HepG2 (cell line): Measurements from ENCODE around the gene CHST6. TPM values are rescaled to one million over a fixed set of nuclear protein-coding genes. Genes with fewer than 3 reads are reported as not detected.
A peak's percentile ranks its signal among the peaks of the same experiment; 100 is the strongest.

ENCODE experiments used
- AGO2 ChIP-seq: fragments of 200-400 bp; formaldehyde crosslinking; optimal IDR thresholded peaks from 2 replicates; pipeline ENCODE3; 2017; ENCODE audit warnings: mild to moderate bottlenecking, low read depth, low read length, moderate library complexity
- BRCA1 ChIP-seq: sonication (generic); formaldehyde crosslinking; IDR thresholded peaks from 2 replicates; pipeline ENCODE4 v1.4.0; 2020; ENCODE audit warnings: missing genetic modification reagents
- DBP ChIP-seq: sonication (generic); formaldehyde crosslinking; IDR thresholded peaks from 2 replicates; pipeline ENCODE4 v1.4.0; 2020; ENCODE audit warnings: missing genetic modification reagents; ENCODE audit errors: not compliant biosample characterization
- EEA1 ChIP-seq: sonication (generic); formaldehyde crosslinking; IDR thresholded peaks from 2 replicates; pipeline ENCODE4 v1.5.1; 2020; ENCODE audit warnings: mild to moderate bottlenecking, missing genetic modification reagents, borderline replicate concordance
- ERF ChIP-seq: IDR thresholded peaks from 2 replicates; pipeline ENCODE4 v1.6.1; 2018; ENCODE audit warnings: missing biosample characterization, missing genetic modification reagents
- GTF2F1 ChIP-seq: fragments of 150-350 bp; IDR thresholded peaks from 2 replicates; pipeline ENCODE4 v1.6.1; 2014; ENCODE audit warnings: low read length
- HNF1B ChIP-seq: sonication (generic); formaldehyde crosslinking; IDR thresholded peaks from 2 replicates; pipeline ENCODE4 v1.5.1; 2020; ENCODE audit warnings: mild to moderate bottlenecking, moderate library complexity, missing genetic modification reagents
- KLF12 ChIP-seq: sonication (generic); formaldehyde crosslinking; IDR thresholded peaks from 2 replicates; pipeline ENCODE4 v1.4.0; 2020; ENCODE audit warnings: missing genetic modification reagents, borderline replicate concordance
- MTA1 ChIP-seq: sonication (generic); formaldehyde crosslinking; IDR thresholded peaks from 2 replicates; pipeline ENCODE4 v1.4.0; 2020; ENCODE audit warnings: missing genetic modification reagents, mild to moderate bottlenecking, borderline replicate concordance
- RBM39 ChIP-seq: fragments of 200-400 bp; formaldehyde crosslinking; IDR thresholded peaks from one replicate; pipeline ENCODE4 v1.6.1; 2018; ENCODE audit warnings: antibody characterized with exemption, mild to moderate bottlenecking, low read depth, low read length; ENCODE audit not compliant: poor library complexity, severe bottlenecking
- SNAPC5 ChIP-seq: sonication (generic); formaldehyde crosslinking; IDR thresholded peaks from 2 replicates; pipeline ENCODE4 v1.8.1; 2023; ENCODE audit warnings: mild to moderate bottlenecking, missing genetic modification reagents, borderline replicate concordance
- SRSF1 ChIP-seq: fragments of 200-400 bp; formaldehyde crosslinking; optimal IDR thresholded peaks from 2 replicates; pipeline ENCODE3; 2017; ENCODE audit warnings: mild to moderate bottlenecking, low read depth, low read length, moderate library complexity
- TERF1 ChIP-seq: sonication (generic); formaldehyde crosslinking; IDR thresholded peaks from 2 replicates; pipeline ENCODE4 v1.8.0; 2022; ENCODE audit warnings: mild to moderate bottlenecking, missing genetic modification reagents, moderate library complexity
- THAP11 ChIP-seq: IDR thresholded peaks from 2 replicates; pipeline ENCODE4 v1.6.1; 2016; ENCODE audit warnings: missing biosample characterization, missing genetic modification reagents
- ZFP62 ChIP-seq: sonication (generic); formaldehyde crosslinking; IDR thresholded peaks from 2 replicates; pipeline ENCODE4 v1.4.0; 2020; ENCODE audit warnings: missing genetic modification reagents
- ZNF101 ChIP-seq: sonication (generic); formaldehyde crosslinking; IDR thresholded peaks from 2 replicates; pipeline ENCODE4 v1.4.0; 2020; ENCODE audit warnings: mild to moderate bottlenecking, low read depth, missing genetic modification reagents, borderline replicate concordance
- ZNF18 ChIP-seq: sonication (generic); formaldehyde crosslinking; IDR thresholded peaks from 2 replicates; pipeline ENCODE4 v1.8.0; 2022; ENCODE audit warnings: mild to moderate bottlenecking, missing genetic modification reagents; ENCODE audit not compliant: insufficient replicate concordance
- ZNF501 ChIP-seq: sonication (generic); formaldehyde crosslinking; IDR thresholded peaks from 2 replicates; pipeline ENCODE4 v1.5.1; 2020; ENCODE audit warnings: mild to moderate bottlenecking, moderate library complexity, missing genetic modification reagents
- ZNF510 ChIP-seq: sonication (generic); formaldehyde crosslinking; IDR thresholded peaks from 2 replicates; pipeline ENCODE4 v1.4.0; 2020; ENCODE audit warnings: low read depth, mild to moderate bottlenecking, missing genetic modification reagents
- ZNF543 ChIP-seq: sonication (generic); formaldehyde crosslinking; IDR thresholded peaks from 2 replicates; pipeline ENCODE4 v1.4.0; 2020; ENCODE audit warnings: mild to moderate bottlenecking, missing genetic modification reagents
- ZNF839 ChIP-seq: sonication (generic); formaldehyde crosslinking; IDR thresholded peaks from 2 replicates; pipeline ENCODE4 v1.4.0; 2020; ENCODE audit warnings: missing genetic modification reagents, mild to moderate bottlenecking, borderline replicate concordance
- ZNF883 ChIP-seq: sonication (generic); formaldehyde crosslinking; IDR thresholded peaks from 2 replicates; pipeline ENCODE4 v1.5.1; 2020; ENCODE audit warnings: mild to moderate bottlenecking, missing genetic modification reagents; ENCODE audit errors: not compliant biosample characterization
- ZSCAN20 ChIP-seq: sonication (generic); formaldehyde crosslinking; IDR thresholded peaks from 2 replicates; pipeline ENCODE4 v1.4.0; 2020; ENCODE audit warnings: missing genetic modification reagents, mild to moderate bottlenecking, borderline replicate concordance
- polyA plus RNA-seq, 8 experiments: library from polyadenylated mRNA; depleted of rRNA in 3 of 8; stranded (reverse) in 7 of 8; unstranded in 1 of 8; fragments of >200 nt; fragmentation: Illumina TruSeq in 4 of 8; extraction: Trizol in 4 of 8; gene quantifications; 2 replicates each; pipeline versions ENCODE4 v1.2.1 to v1.2.3, GENCODE V29; 2011 to 2016; ENCODE audit warnings: low read depth in 4 of 8, missing spikeins in 1 of 8, mixed read lengths in 1 of 8; ENCODE audit not compliant: insufficient read depth in 1 of 8
- total RNA-seq, 5 experiments: library from RNA; depleted of rRNA; stranded (reverse); fragments of >200 nt; fragmentation: Illumina TruSeq; extraction: Trizol; gene quantifications; 2 replicates each; pipeline ENCODE4 v1.2.3, GENCODE V29; 2016; ENCODE audit warnings: low read depth in 1 of 5

CHST6 gene
- total and polyA plus RNA-seq, 2 of the 13 experiments (the other 11 are each of a cell fraction or from before 2014, with no cell fraction given), result 0.18 to 0.91 TPM

GRCh38 chr16:75464122-75464918, 30.9 kb downstream of the CHST6 start, which contains the start of gene TMEM170A (continued):
- peak; percentile 92 for TF ChIP-seq ZSCAN20 (CRISPR knock-in tag)
- TF ChIP-seq ZNF101 (CRISPR knock-in tag), result no peak
- no peak for TF ChIP-seq KLF12 (CRISPR knock-in tag)
- TF ChIP-seq ZNF883 (CRISPR knock-in tag), result peak; percentile 94
- TF ChIP-seq ERF (CRISPR knock-in tag), result peak; percentile 91
- TF ChIP-seq ZNF543 (CRISPR knock-in tag), result no peak
- TF ChIP-seq DBP, result peak; percentile 6
- TF ChIP-seq ZNF501 (CRISPR knock-in tag), result peak; percentile 88
- TF ChIP-seq EEA1 (CRISPR knock-in tag), result 0 out of 2 replicates have a peak, but pooled peaks have one; percentile 35
- peak; percentile 93 for TF ChIP-seq RBM39
- no peak for TF ChIP-seq ZFP62 (CRISPR knock-in tag)
- TF ChIP-seq SRSF1, result peak; percentile 78
- no peak for TF ChIP-seq GTF2F1
- TF ChIP-seq AGO2, result peak; percentile 90
- TF ChIP-seq BRCA1 (CRISPR knock-in tag), result no peak
- peak; percentile 92 for TF ChIP-seq THAP11 (CRISPR knock-in tag)
- TF ChIP-seq TERF1 (CRISPR knock-in tag), result no peak
- TF ChIP-seq ZNF839, result no peak
- peak; percentile 96 for TF ChIP-seq HNF1B (CRISPR knock-in tag)
- TF ChIP-seq SNAPC5 (CRISPR knock-in tag), result peak; percentile 56; the same call in 1 of the 2 replicates
- TF ChIP-seq MTA1, result no peak
- no peak; the same call in 1 of the 2 replicates for TF ChIP-seq ZNF510
- TF ChIP-seq ZNF18 (CRISPR knock-in tag), result peak; percentile 94
